ENCODE data around the gene ITPK1.
"Not testable (repeated sequence)": the region's sequence is repeated elsewhere in the genome, so short reads cannot be mapped to it uniquely, and the experiment has no call there.

The ITPK1 gene

GRCh38 chr14:93115821-93116675, at the start of gene ITPK1:
Gene ITPK1, minus strand, starts transcription at chr14:93115925. Its CDS starts 762 bp downstream, at chr14:93115163.
- peak; percentile 56 for DNase-seq

DNA sequence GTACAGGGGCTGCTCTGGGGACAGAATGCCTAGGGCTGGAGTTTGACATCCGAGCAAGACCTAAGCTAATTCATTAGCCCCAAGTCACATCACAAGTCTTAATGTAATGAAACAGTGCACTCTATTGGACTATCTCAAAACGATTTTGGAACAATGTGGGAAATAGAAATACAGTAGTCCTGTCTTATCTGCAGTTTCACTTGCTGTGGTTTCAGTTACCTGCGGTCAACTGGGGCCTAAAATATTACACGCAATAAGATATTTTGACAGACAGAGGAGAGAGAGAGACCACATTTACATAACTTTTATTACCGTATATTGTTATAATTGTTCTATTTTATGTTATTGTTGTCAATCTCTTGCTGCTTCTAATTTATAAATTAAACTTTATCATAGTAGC, 47.8 kb upstream of the ITPK1 start:
- no peak for DNase-seq

DNA sequence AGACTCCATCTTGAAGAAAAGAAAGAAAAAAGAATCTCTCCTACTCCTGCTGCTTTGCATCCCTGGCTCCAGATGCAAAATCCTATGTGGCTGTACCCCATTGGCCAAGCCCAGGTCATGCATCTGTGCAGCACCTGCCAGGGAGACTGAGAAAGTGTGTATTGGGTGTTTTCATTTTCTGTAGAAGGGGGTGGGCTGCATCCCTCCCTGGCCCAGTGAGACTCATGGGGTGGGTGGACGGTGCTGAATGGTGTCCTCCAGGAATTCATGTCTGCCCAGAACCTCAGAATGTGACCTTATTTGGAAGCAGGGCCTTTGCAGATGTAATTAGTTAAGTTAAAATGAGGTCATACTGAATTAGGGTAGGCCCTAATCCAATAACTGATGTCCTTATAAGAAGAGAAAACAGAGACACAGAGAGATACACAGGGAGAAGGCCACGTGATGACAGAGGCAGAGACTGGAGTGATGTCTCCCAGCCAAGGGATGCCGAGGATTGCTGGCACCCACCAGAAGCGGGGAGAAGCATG, 45.8 kb upstream of the ITPK1 start:
- DNase-seq = no peak

GRCh38 chr14:93160353-93160801, 44.7 kb upstream of the ITPK1 start:
- DNase-seq = no peak

GRCh38 chr14:93159625-93160352, 44.1 kb upstream of the ITPK1 start:
- not testable (repeated sequence) for DNase-seq

DNA sequence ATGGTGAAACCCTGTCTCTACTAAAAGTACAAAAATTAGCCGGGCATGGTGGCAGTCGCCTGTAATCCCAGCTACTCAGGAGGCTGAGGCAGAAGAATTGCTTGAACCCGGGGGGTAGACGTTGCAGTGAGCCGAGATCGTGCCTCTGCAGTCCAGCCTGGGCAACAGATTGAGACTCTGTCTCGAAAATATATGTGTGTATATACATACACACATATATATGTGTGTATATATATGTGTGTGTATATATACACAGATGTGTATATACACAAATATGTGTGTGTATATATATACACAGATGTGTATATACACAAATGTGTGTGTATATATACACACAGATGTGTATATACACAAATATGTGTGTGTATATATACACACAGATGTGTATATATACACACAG, 42.6 kb upstream of the ITPK1 start:
- DNase-seq = not testable (repeated sequence)

DNA sequence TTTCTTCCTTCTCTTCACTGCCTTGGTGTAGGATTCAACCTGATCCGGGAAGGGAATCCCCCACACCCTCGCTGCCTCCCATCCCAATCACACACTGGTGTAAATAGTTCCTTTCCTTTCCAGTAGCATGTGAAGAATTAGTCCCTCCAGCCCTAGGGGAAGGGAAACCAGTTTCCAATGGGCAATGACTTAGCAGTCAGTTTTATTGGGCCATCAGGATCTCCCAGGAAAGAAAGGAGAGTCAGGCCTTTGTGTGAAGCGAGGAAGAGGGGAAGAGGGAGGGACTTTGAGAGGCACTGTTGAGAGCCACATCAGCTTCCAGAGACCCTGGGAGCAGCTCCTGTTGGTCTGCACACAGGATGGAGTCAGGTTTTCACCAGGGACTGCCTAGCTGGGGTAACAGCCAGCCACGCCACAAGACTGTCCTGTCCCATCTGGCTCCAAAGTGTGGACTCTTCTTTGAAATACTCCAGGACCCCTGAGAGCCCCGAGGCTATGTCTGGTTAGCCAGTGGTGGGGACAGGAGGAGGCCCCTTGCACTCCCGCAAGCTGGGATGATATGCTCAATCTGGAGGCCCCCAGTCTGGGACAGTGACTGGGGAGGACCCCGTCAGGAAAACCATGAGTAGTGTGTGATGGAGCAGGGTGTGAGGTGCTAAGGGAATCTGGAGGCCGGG, 41.1 kb upstream of the ITPK1 start:
- no peak for DNase-seq

GRCh38 chr14:93155667-93156066, 39.9 kb upstream of the ITPK1 start:
- no peak for DNase-seq

DNA sequence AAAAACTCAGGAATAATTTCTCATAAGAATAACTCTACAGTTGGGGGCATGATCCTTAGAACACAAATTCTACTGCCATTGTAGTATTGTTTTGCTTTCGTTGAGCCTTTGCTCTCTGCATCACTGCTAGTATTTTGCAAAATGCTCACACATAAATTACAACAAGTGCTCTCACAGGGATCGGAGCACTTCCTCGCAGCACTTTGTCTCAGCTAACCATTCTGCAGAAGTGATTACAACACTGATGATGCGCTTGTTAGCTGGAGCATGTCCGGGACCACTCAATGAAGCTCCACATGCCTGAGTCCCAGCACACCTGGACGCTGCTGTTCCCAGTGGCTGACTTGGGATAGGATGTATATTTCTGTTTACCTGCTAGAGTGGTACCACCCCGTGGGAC, 37.4 kb upstream of the ITPK1 start:
- no peak for DNase-seq

- DNase-seq = no peak
Measured at GRCh38 chr14:93150227-93151208, 34.8 kb upstream of the ITPK1 start.

- DNase-seq = no peak
Measured at GRCh38 chr14:93148979-93149378, 33.3 kb upstream of the ITPK1 start.

GRCh38 chr14:93146119-93146518, 30.4 kb upstream of the ITPK1 start:
- DNase-seq = no peak

DNA sequence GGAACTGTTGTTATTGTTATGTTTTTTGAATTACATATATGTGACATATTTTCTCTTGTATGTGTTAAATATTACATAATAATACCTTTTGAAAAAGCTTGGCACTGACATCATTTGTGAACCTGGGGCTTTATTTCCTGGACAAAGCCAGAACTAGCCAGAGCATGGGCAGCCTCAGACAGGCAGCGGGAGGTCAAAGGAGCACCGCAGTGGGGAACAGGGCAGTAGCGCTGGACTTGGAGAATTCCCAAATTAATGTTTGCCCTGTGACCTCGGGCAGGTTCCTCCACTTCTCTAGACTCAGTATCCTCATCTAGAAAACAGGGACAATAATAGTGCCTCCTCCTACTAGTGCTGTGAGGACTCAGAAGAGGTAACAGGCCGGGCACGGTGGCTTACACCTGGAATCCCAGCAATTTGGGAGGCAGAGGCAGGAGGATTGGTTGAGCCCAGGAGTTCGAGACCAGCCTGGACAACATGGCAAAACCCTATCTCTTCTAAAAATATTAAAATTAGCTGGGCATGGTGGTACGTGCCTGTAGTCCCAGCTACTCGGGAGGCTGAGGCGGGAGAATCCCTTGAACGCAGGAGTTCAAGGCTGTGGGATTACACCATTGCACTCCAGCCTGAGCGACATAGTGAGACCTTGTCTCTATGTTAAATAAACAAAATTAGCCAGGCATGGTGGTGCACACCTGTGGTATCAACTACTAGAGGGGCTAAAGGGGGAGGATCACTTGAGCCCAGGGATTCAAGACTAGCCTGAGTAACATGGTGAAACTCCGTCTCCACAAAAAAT, 27.3 kb upstream of the ITPK1 start:
- no peak for DNase-seq

DNA sequence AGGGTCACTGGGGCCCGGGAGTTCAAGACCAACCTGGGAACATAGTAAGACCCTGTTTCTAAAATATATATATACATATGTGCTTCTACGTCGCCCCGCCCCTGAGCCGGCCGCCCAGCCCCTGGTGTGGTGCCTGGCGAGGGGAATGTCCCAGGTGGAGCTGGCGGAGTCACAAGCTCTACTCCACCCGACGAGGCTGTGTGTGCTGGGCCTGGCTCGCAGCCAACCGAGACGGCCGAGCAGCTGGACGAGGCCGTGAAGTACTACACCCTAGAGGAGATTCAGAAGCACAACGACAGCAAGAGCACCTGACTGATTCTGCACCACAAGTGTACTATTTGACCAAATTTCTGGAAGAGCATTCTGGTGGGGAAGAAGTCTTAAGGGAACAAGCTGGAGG, 22.1 kb upstream of the ITPK1 start:
- no peak for DNase-seq

DNA sequence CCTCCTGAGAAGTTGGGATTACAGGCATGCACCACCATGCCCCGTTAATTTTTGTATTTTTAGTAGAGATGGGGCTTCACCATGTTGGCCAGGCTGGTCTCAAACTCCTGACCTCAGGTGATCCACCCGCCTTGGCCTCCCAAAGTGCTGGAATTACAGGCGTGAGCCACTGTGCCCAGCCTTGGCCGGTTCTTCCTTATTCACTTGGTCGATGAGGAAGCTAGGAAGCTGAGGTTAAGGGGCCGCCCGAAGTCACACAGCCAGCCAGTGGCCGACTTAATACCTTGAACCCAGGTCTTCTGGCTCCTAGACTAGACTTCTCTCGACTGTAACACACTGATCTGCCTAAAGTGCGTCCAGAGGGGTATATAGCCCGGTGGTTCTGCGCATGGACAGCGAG, 20.8 kb upstream of the ITPK1 start:
- DNase-seq = not testable (repeated sequence)

DNA sequence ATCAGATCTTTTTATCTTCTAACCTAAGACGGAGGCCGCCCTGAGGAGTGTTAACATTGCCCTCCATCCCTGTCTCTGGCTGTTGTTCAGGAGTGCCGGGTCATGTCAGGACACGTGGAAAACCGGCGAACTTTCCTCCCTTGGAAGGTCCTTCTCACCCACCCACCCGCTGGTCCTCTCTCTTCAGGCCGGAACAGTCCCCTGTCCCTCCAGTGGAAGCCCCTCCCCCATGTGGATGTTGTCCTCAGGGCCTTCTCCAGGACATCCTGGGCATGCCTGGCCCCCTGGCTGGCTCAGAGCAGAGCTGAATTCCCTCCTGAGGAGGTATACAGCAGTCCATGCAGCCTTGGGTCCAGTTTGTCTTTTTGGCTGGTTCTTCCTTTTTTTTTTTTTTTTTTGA, 20.3 kb upstream of the ITPK1 start:
- no peak for DNase-seq

GRCh38 chr14:93135399-93135798, 19.7 kb upstream of the ITPK1 start:
- no peak for DNase-seq

GRCh38 chr14:93133464-93133863, 17.7 kb upstream of the ITPK1 start:
- DNase-seq = no peak

DNA sequence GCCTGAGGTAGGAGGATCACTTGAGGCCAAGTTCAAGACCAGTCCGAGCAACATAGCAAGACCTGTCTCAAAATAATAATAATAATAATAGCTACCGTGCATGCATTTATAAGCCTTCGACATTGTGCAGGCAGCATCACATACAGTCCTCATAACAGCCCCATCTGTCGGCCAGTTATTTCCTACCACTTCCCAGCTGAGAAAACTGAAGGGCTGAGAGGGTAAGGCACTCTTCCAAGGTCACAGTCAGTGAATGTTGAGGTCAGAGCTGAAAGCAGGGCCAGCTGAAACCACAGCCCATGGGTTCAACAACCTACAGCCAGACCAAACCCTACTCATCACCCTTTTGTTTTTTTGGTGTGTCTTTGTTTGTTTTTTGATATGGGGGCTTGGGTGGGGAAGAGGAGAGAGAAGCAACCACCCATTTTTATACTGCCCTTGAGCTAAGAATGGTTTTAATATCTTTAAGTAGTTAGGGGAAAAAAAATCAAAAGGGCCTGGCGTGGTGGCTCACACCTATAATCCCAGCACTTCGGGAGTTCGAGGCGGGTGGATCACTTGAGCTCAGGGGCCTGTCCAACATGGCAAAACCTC, 16.8 kb upstream of the ITPK1 start:
- DNase-seq = peak; percentile 31

- not testable (repeated sequence) for DNase-seq
Measured at GRCh38 chr14:93131257-93131820, 15.6 kb upstream of the ITPK1 start.

Data from activated CD8-positive, alpha-beta memory T cell treated with anti-CD3 and anti-CD28 coated beads, Interleukin-2, amount 50 U/mL, for 4 hours (primary cell).